ENCODE data around the gene TMEM43.

GRCh38 chr3:14127516-14128161 is 2.8 kb downstream of the TMEM43 start:
- TF ChIP-seq SP4 (IDR thresholded peaks at IDR 0.05; ENCODE audit: low read length) (no peak), CREB1 (IDR thresholded peaks at IDR 0.05) (no peak), KDM1A (IDR thresholded peaks at IDR 0.05; ENCODE audit: borderline replicate concordance, low read length) (no peak), JUND (IDR thresholded peaks at IDR 0.05; ENCODE audit: low read length) (no peak)
- TF ChIP-seq, protein P1, sequence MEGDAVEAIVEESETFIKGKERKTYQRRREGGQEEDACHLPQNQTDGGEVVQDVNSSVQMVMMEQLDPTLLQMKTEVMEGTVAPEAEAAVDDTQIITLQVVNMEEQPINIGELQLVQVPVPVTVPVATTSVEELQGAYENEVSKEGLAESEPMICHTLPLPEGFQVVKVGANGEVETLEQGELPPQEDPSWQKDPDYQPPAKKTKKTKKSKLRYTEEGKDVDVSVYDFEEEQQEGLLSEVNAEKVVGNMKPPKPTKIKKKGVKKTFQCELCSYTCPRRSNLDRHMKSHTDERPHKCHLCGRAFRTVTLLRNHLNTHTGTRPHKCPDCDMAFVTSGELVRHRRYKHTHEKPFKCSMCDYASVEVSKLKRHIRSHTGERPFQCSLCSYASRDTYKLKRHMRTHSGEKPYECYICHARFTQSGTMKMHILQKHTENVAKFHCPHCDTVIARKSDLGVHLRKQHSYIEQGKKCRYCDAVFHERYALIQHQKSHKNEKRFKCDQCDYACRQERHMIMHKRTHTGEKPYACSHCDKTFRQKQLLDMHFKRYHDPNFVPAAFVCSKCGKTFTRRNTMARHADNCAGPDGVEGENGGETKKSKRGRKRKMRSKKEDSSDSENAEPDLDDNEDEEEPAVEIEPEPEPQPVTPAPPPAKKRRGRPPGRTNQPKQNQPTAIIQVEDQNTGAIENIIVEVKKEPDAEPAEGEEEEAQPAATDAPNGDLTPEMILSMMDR (IDR thresholded peaks at IDR 0.05; ENCODE audit: control extremely low read depth in 1 of 3, insufficient read depth in 1 of 3, low read depth in 1 of 3, low read length in 3 of 3), result no peak
